Spinal cord (tissue), 10 donors: ENCODE data around the gene ATOX1. TPM values are rescaled to one million over a fixed set of nuclear protein-coding genes. Genes with fewer than 3 reads are reported as not detected.
"Not testable (repeated sequence)": the region's sequence is repeated elsewhere in the genome, so short reads cannot be mapped to it uniquely, and the experiment has no call there.

Experiments
- DNase-seq, 6 donors: peaks; one replicate each; pipeline versions ENCODE4 v3.0.0 to v3.0.0-alpha.2; 2013 to 2015; ENCODE audit warnings: low spot score in 6 of 6, low read depth in 4 of 6
- H3K27ac ChIP-seq: one replicate; pipeline ENCODE4 v1.5.1; 2013; ENCODE audit warnings: low read depth, low read length, control low read depth
- H3K27me3 ChIP-seq: one replicate; pipeline ENCODE4 v1.6.1; 2013; ENCODE audit warnings: low read length; ENCODE audit not compliant: control insufficient read depth, insufficient read depth
- H3K36me3 ChIP-seq: one replicate; pipeline ENCODE4 v1.6.1; 2013; ENCODE audit warnings: low read length; ENCODE audit not compliant: control insufficient read depth, insufficient read depth
- H3K4me1 ChIP-seq: one replicate; pipeline ENCODE4 v1.6.1; 2013; ENCODE audit warnings: low read length; ENCODE audit not compliant: control insufficient read depth, insufficient read depth
- H3K4me3 ChIP-seq: one replicate; pipeline ENCODE4 v1.5.1; 2013; ENCODE audit warnings: low read depth, low read length, control low read depth
- H3K9me3 ChIP-seq: one replicate; pipeline ENCODE4 v1.6.1; 2013; ENCODE audit warnings: low read length; ENCODE audit not compliant: control insufficient read depth, insufficient read depth
- WGBS: methylation state at CpG from one replicate; pipeline ENCODE4 v1.1.5; 2013; ENCODE audit warnings: missing lambda C conversion rate; ENCODE audit not compliant: insufficient coverage; 5-methylcytosine and 5-hydroxymethylcytosine counted together
- polyA plus RNA-seq, 2 donors: library from polyadenylated mRNA; unstranded; fragments of 120-200 nt; gene quantifications; one replicate each; pipeline ENCODE4 v1.2.1, GENCODE V29; 2013; ENCODE audit not compliant: insufficient read length in 2 of 2
- total RNA-seq, 2 donors: library from RNA; depleted of rRNA in 1 of 2; stranded (reverse); fragments of 120-200 nt in 1 of 2; fragments of >200 nt in 1 of 2; gene quantifications; one replicate each; pipeline versions ENCODE4 v1.2.3 to v1.2.4, GENCODE V29; 2013 to 2014
- donor health status: healthy.

ATOX1 gene
- total and polyA plus RNA-seq, 4 donors: 57.3 to 116 (median 104) TPM

GRCh38 chr5:151738125-151738848 is 20.1 kb downstream of the ATOX1 start:
- peaks cover 4% of the 10 kb centered on the region for H3K36me3 ChIP-seq
- no peak overlapping the region for H3K4me3 ChIP-seq
- no peak overlapping the region for H3K27ac ChIP-seq
- H3K27me3 ChIP-seq: no peaks in the 10 kb centered on the region
- H3K9me3 ChIP-seq: no peaks in the 10 kb centered on the region
- WGBS: 86% methylated on average over 4 of the region's 9 CpGs
- DNase-seq: no peak
- H3K4me1 ChIP-seq: peaks cover 13% of the 10 kb centered on the region

DNA sequence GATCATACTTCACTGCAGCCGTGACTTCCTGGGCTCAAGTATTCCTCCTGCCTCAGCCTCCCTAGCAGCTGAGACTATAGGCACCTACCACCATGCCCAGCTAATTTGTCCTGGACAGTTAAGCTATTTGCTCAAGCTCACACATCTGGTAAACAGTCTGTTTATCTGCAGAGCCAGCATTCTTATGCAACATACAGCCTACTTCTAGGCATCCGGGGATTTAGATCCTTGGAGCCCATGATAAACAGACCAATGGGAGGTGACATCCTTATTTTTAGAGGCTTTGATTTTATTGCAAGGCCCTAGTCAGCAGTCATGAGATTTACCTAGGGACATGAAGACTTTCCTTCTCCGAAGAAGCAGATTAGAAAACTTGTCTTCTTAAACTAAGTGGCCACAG is 21.0 kb downstream of the ATOX1 start:
- Histone ChIP-seq H3K4me3 (no peak overlapping the region), H3K27ac (no peak overlapping the region), H3K9me3 (no peaks in the 10 kb centered on the region), H3K27me3 (no peaks in the 10 kb centered on the region), H3K4me1 (peaks cover 13% of the 10 kb centered on the region), H3K36me3 (peaks cover 4% of the 10 kb centered on the region)
- DNase-seq: no peak
- 96% methylated on average over 3 of the region's 3 CpGs for WGBS

- no peak overlapping the region for H3K4me3 ChIP-seq
- no peaks in the 10 kb centered on the region for H3K27me3 ChIP-seq
- H3K9me3 ChIP-seq: no peaks in the 10 kb centered on the region
- H3K36me3 ChIP-seq: no peaks in the 10 kb centered on the region
- no CpG with 5 or more reads among the region's 1 CpG for WGBS
- no peak for DNase-seq
- H3K4me1 ChIP-seq: peaks cover 11% of the 10 kb centered on the region
- H3K27ac ChIP-seq: no peak overlapping the region
Observed at GRCh38 chr5:151735646-151736045, 22.8 kb downstream of the ATOX1 start.

GRCh38 chr5:151734064-151734408 is 24.4 kb downstream of the ATOX1 start:
- Histone ChIP-seq H3K4me3 (no peak overlapping the region), H3K4me1 (no peaks in the 10 kb centered on the region), H3K36me3 (no peaks in the 10 kb centered on the region), H3K27ac (no peak overlapping the region), H3K9me3 (no peaks in the 10 kb centered on the region), H3K27me3 (no peaks in the 10 kb centered on the region)
- DNase-seq: no peak
- 96% methylated on average over 3 of the region's 3 CpGs for WGBS

GRCh38 chr5:151733358-151734063 is 24.9 kb downstream of the ATOX1 start:
- DNase-seq: no peak

GRCh38 chr5:151730381-151730780 is 28.1 kb downstream of the ATOX1 start:
- H3K4me1 ChIP-seq: no peaks in the 10 kb centered on the region
- H3K36me3 ChIP-seq: no peaks in the 10 kb centered on the region
- H3K27me3 ChIP-seq: no peaks in the 10 kb centered on the region
- no peak overlapping the region for H3K4me3 ChIP-seq
- no peaks in the 10 kb centered on the region for H3K9me3 ChIP-seq
- WGBS: 100% methylated on average over 3 of the region's 7 CpGs
- no peak overlapping the region for H3K27ac ChIP-seq
- no peak for DNase-seq

More at GRCh38 chr5:151733358-151734063, 24.9 kb downstream of the ATOX1 start:
- H3K9me3 ChIP-seq: no peaks in the 10 kb centered on the region
- H3K27me3 ChIP-seq: no peaks in the 10 kb centered on the region
- 93% methylated on average over 3 of the region's 9 CpGs for WGBS
- H3K27ac ChIP-seq: no peak overlapping the region
- no peak overlapping the region for H3K4me3 ChIP-seq
- H3K36me3 ChIP-seq: no peaks in the 10 kb centered on the region
- H3K4me1 ChIP-seq: no peaks in the 10 kb centered on the region

GRCh38 chr5:151729597-151729996 is 28.8 kb downstream of the ATOX1 start:
- not testable (repeated sequence) for H3K4me1 ChIP-seq, H3K27me3 ChIP-seq, H3K4me3 ChIP-seq, DNase-seq, H3K9me3 ChIP-seq, H3K36me3 ChIP-seq, H3K27ac ChIP-seq
- WGBS: 60% methylated on average over 2 of the region's 5 CpGs

DNA sequence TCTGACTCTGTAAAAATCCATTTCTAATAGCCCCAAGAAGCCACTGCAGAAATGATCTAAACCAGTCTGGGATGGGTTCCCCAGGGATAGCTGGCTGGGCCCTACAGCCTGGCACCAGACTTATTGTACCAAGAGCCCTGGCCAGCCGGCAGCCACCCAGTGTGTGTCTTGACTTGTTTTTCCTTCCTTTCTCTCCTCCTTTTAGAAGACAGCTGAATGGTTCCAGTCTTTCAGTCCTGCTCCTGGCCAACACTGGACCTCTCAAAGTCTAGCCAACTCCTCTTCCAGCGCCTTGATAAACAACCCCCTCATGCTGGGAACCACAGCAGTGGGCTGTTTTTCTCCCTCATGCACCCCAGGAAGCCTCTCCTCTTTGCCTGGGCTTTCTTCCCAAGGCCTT is 34.1 kb downstream of the ATOX1 start:
- H3K4me1 ChIP-seq: no peaks in the 10 kb centered on the region
- WGBS: 44% methylated on average over 2 of the region's 2 CpGs
- H3K27ac ChIP-seq: no peak overlapping the region
- peak in 1 of 6 donors; percentile 72 for DNase-seq
- no peaks in the 10 kb centered on the region for H3K27me3 ChIP-seq
- H3K4me3 ChIP-seq: no peak overlapping the region
- no peaks in the 10 kb centered on the region for H3K9me3 ChIP-seq
- no peaks in the 10 kb centered on the region for H3K36me3 ChIP-seq

GRCh38 chr5:151722546-151722945 is 35.9 kb downstream of the ATOX1 start:
- H3K27ac ChIP-seq: no peak overlapping the region
- H3K9me3 ChIP-seq: no peaks in the 10 kb centered on the region
- no peaks in the 10 kb centered on the region for H3K4me1 ChIP-seq
- H3K36me3 ChIP-seq: no peaks in the 10 kb centered on the region
- H3K4me3 ChIP-seq: no peak overlapping the region
- no peaks in the 10 kb centered on the region for H3K27me3 ChIP-seq
- DNase-seq: no peak

- no peaks in the 10 kb centered on the region for H3K9me3 ChIP-seq
- no peak overlapping the region for H3K4me3 ChIP-seq
- no peaks in the 10 kb centered on the region for H3K36me3 ChIP-seq
- no peaks in the 10 kb centered on the region for H3K27me3 ChIP-seq
- H3K27ac ChIP-seq: no peak overlapping the region
- H3K4me1 ChIP-seq: no peaks in the 10 kb centered on the region
- no peak for DNase-seq
Observed at GRCh38 chr5:151721812-151722391, 36.5 kb downstream of the ATOX1 start.
